PC-9 (cell line): ENCODE results near the gene GPT2.

Source experiments
- CTCF ChIP-seq: fragments of 200-600 bp; sonication (generic); conservative IDR thresholded peaks from 2 replicates; pipeline ENCODE4 v1.6.1; 2017; ENCODE audit warnings: mixed run types, antibody characterized with exemption, mild to moderate bottlenecking, moderate library complexity
- EZH2 ChIP-seq: fragments of 200-600 bp; sonication (generic); IDR thresholded peaks from 2 replicates; pipeline ENCODE4 v1.8.0; 2017; ENCODE audit warnings: antibody characterized with exemption, low read depth

- TF ChIP-seq CTCF (no peak), EZH2 (no peak)
These were observed 88.5 kb downstream of the GPT2 start for GRCh38 chr16:46972429-46973206.
